Hepatic stellate cell (primary cell): Measurements from ENCODE around the gene TNC.

Experiments
- DNase-seq: peaks from one replicate; pipeline ENCODE4 v3.0.0; 2011; ENCODE audit warnings: low spot score

The TNC gene

DNA sequence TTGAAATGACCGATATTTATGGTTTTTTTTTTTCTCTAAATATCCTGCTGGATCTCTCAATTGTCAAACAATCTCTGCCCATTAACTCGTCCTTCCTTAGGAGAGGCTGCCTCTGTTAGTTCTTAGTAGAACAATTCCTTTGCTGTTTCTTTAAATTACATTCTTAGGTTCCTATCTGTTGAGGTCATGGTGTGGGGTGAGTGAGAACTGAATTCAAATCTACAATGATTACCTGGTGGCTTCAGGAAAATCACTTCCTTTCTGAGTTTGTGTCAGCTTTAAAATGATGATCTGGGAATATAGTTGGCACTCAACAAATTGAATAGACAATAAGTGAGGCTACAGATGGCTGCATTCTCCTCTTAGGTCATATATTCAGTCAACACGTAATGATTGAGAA is 105.5 kb downstream of the TNC start:
- DNase-seq, result no peak

DNA sequence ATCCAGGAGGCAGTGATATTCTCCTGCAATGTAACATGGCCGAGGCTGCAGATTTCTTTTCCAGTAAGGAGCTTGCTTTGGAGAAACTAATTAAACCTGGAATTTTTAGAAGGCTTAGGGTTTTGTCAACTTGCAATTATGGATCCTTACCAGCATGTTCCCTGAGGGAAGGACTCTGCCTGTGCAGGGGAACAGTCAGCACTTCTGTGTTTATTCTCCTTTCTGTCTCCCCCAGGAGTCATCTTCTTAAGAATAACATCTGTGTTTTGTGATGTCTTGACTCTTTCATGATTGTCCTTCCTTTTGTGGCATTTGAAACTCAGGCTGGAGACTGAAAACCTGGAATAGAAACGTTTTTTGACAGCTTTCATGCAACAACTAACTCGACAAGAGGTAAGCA is 107.1 kb downstream of the TNC start:
- DNase-seq, result no peak

DNA sequence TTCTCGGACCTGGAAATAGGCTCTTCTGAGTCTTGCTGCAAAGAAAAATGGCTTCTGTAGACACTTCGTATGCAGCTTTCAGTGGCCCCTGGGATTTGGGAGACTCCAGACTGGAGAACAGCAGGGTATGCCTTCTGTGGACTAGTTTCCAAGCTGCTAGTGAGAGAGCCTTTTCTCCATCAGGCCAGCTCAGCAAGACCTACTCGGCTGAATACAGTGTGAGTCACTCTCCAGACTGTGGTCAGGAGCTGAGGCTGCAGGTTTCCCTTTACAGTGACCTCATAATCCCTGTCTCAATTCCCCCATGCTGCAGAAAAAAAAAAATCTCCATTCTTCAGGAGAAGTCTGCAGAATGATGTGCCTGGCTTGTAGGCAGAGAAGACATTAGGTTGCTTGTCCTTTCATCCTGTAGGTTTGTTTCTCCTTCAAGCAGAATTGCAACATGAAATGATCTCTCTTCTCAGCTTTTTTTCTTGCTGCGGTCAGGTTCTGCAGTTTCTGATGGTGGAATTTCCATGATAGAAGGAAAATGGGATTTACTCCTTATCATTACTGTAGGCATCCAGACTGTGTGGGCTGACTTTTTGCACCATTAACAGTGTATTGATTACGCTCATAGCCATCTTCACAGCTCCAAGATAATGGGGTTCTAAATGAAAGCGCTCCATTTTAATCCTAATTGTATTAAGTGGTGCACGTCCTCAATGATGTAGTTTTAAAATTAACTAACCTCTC is 109.3 kb downstream of the TNC start:
- peak; percentile 70 for DNase-seq

DNA sequence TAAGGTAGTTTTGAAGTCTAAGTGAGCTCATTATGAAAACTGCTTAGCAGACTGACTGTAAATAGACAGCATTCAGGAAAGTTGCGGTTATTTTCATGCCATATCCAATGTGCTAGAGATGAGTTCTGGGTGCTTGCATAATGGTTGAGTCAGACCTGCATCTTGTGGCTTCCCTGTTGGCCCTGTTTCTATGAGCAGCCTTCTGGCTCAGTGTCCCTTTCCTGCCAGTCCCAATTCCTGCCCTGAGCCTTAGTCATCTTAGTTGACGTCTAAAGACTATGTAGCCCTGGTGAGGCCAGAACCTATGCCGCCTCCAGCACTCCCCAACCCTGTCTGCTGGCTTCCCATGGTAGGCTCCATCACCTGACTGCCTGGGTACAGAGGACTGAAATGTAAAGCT is 111.3 kb downstream of the TNC start:
- DNase-seq, result peak; percentile 13

DNA sequence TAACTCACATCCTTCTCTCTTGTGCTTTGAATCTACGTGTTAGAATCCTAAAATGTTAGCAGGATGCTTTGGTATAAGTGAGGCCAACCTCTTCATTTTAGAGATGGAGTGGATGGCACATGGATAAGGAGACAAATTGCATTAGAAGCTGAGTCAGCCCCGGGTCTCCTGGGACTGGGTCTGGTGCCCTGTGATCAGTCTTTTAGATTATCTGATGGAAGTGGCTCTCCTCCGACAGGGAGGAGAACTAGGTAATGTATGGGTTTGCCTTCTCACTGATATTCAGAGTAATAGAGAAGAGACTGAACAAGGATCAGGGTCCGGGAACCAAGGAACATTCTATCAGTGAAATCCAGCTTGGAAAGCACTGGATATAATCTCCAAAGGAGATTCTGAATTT is 112.6 kb downstream of the TNC start:
- DNase-seq, result no peak

DNA sequence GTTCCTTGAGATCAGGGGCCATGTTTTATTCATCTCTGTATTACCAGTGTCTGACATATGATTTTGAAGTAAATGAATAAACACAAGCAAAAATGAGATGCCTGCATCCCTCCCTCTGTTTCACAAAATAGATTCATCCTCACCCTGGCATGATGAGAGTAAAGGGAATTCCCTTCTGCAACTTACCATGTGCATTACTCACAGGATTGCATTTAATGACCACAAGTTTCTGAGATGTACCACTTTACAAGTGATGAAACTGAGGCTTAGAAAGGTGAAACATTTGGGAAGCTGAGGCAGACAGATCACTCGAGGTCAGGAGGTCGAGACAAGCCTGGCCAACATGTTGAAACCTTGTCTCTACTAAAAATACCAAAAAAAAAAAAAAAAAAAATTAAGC is 113.4 kb downstream of the TNC start:
- DNase-seq, result no peak

DNA sequence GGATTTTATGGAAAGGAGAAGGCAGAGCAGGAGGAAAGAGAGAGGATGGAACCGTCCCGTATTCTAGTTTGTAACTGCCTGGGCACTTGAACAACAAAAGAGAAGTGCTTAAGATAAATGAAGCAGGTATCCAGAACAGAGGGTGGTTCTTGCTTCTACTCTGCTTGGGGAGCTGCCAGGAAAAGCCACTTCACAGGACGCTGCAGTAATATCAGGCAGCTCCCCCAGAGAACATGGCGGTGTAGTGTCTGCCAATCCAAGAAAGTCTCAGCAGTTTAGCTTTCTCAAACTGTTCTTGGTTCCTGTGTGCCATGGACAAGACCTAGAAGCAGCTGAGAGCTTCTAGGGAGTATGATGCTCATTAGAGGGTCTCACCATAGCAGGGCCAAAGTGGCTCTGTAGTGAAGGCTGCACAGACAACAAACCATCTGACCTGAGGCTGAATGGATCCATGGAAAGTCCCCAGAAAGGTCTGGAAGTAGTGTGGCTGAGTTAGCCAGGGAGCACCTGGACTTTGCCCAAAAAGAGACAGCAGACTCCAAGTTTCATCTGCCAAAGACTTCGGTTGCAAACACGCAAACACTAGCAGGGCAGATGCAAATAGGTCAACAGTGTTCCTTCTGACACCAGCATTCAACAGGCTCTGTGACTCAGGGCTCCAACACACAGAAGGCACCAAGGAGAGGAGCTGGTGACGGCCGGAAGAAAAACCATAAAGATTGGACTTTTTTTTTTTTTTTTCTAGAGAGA is 115.4 kb downstream of the TNC start:
- DNase-seq, result no peak

DNA sequence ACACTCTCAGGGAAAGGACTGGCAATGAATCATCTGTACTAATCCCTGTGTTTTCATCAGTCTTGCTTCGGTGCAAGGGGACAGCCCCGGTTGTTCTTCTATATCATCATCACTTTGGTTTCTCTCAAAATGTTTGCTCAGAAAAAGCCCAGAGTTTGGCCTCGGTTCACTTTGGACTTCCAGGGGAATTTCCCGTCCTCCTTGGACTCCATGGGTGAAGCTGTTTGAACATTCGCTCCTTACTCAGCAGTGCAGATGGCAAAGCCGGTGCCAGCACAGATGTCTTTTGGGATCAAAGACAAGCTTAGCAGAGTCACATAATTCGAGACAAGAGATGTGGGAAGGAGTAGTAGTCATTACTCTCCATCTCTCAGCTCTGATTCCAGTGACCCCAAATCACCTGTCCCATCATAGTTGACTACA is 117.7 kb downstream of the TNC start:
- no peak for DNase-seq

DNA sequence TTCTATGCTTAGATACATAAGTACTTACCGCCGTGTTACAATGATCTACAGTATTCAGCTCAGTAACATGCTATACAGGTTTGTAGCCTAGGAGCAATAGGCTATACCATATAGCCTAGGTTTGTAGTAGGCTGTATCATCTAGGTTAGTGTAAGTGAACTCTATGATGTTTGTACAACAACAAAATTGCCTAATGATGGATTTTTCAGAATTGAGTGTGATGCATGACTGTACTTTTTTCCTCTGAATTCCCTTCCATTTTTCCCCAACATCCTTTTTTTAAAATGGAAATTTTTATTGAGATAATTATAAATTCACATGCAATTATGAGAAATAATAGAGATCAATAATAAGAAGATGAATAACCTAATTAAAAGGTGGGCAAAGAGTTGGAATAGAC is 119.6 kb downstream of the TNC start:
- no peak for DNase-seq

DNA sequence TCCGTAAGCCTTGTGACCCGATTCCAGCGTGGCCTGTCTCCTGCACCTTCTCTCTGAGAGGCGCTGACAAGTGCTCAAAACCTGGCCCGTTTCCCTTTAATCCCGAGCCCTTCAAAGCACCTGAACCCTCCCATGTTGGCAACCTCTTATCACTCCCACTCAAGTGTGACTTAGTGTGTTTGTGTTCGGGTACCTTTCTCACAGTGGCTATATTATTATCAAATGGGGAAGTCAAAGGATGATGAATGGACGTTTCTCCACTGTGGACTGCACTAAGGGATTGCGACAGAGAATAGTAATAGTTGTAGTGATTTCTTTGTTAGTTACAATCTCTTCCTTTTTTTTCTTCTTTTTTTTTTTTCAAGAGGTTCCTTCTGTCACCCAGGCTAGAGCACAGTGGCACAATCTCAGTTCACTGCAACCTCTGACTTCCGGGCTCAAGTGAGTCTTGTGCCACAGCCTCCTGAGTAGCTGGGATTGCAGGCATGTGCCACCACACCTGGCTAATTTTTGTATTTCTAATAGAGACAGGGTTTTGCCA is 122.2 kb downstream of the TNC start:
- no peak for DNase-seq

DNA sequence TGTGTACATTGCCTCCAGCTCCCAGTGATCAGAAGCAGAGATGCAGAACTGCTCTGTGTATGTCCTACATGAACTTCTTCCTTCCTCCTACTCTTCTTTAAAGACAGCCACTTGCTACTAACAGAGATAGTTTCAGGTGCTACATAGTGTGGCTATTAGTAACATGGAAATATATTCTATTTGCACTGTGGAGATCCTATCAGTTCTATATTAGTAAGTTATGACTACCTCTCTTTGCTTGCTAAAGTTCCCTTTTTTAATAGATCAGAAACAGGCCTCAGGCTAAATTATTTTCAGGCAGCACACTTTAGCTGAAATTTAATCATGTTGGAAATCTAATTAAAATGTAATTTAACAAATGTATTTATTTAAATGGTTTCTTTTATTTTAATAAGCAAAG is 123.2 kb downstream of the TNC start:
- DNase-seq, result no peak

DNA sequence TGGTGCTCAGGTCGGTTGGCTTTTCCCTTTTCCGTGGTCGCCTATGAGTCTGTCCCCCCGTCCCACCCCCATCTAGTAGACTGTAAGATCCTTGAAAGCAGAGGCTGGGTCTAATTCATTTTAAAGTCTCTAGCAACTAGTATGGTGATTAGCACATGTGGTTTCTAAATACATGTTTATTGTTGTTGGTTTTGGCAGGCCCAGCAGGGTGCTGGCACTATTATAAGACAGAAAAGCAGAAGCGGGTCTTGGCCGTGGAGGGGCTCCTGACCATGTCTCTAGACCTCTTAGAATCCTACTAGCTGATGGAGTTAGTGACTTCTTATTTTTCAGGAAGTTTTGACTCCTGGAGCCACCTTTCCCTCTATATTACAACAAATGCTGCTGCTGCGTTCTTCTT is 126.1 kb downstream of the TNC start:
- no peak for DNase-seq

DNA sequence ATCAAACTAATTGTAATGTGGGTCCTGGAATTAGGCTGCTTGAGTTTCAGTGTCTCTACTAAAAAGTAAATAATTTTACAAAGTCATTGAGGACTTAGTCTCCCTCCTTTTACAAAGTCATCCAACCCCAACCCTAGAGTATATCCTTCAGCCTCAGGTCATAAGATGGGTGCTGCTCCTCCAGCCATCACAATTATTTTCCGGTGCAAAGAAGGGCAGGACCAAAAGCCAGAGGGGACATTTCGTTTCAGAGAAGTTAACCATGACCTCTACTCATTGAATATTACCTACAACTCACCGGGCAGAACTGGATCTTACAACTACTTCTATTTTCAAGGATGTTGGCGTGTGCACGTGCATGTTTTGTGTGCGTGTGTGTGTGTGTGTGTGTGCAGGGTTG is 127.1 kb downstream of the TNC start:
- DNase-seq, result no peak

DNA sequence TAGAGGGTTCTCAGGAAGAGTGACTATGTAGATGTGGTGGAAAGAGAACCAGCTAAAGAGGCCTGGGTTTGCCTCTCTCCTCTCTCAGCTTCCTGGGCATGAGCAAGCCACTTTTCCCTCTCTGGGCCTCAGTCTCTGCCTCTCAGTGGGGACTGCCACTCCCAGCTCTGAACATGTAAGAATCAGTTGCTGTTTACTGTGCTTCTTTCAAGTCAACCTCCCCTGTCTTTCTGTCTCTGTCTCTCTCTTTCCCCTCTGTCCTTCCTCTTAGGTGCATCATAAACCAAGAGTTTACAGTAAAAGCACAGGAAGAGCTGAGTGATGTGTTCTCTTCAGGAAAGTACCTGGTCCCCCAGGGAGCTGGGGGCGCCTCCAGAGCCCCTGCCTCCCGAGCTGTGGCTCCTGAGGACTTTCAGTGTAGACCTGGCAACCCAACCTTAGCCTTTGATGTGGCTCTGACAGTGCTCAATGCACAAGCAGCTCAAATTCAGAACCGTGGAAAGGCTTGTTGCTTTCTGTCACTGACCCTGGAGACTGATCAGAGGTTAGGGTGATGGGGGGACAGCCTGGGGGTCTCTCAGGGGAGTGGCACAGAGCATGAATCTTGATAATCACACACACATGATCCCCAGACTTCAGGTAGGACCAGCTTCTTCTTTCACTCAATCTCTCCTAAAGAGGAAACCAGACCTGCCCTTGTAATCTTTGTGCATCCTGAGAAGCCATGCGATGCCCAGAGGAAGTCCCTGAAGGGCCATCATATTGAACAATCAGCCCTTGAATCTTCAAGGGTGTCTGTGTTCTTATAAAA is 128.2 kb downstream of the TNC start:
- DNase-seq, result no peak

DNA sequence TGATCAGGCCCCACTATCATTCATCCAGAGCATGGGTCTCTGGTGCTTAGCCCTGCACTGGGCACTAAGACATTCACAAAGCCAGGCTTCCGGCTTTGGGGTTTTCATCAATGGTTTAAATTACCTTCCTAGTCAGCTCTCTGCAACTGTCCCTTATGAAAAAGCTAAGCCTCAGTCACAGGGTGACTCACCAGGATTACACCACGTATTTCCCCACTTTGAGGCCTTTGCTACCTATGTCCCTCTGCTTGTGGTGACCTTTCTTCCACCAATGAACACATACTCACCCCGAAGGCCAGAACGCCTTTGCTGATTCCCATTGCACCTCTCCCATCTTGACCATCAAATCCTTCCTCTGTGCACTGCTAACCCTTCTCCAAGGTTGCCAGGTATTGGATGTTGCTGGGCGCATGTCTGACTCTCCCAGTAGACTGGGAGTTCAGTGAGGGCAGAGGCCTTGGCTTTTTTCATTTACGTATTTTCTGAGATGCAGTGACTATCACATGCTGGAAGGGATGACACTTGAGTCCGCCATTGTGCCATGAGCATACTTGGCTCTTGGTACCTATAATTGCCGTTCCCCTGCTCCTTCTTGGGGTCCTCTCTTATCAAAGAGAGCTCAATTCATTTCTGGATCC is 128.9 kb downstream of the TNC start:
- no peak for DNase-seq

DNA sequence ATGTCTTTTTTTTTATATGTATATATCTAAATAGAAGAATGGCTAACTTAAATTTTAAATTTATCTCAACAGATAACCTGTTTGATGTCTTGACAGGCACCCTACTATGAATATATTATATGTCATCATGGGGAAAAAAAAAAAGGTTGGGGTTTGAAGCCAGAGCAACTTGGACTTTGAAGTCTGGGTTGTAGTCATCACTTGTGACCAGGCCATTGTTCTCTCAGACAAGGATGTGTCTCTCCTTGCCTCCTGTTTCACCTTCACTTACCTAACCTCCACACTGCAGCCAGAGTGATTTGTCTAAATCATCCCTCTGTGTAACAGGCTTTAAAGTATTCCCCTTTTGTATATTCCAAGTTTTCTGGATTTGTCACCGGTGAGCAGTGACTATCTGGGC is 130.8 kb downstream of the TNC start:
- no peak for DNase-seq

DNA sequence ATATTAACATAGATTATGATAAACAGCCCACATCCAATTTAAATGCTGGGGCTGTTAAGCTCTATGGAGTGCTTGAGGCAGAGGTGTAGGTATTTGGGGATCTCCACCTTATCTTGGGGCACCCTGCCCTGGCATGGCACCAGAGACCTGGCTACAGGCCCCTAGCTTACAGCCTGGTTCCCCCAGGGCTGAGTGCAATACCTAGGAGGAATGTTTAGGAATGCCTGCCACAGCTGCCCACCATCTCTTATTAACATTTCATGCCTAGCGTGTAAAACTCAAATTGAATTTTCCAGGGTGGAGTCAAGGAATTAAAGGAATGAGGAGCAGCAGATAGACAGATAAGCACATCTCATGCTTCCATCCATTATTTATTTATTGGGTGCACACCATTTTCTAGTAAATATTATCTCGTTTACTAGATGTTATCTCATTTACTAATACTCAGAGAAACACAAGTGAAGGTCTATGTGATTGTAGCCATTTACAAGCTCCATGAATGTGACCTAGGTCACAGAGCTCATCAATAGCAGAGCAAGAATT is 131.9 kb downstream of the TNC start:
- no peak for DNase-seq

DNA sequence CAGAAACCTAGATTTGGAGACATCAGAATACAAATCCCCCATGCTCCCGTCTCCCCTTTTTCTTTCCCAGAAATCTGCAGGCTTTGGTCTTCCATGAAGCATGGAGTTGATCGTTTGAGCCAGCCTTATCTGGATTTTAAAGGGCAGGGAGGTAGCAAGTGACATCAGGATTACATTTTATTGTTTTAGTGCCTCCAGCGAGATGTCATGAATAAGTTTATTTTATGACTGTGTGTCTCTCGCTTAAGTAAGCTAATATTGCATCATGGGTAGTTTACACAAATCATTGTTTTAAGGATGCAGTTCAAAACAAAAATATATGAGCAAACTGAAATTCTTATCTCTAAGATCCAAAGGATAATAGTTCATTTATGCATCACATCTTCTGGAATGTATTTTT is 136.9 kb downstream of the TNC start:
- DNase-seq, result peak; percentile 5

DNA sequence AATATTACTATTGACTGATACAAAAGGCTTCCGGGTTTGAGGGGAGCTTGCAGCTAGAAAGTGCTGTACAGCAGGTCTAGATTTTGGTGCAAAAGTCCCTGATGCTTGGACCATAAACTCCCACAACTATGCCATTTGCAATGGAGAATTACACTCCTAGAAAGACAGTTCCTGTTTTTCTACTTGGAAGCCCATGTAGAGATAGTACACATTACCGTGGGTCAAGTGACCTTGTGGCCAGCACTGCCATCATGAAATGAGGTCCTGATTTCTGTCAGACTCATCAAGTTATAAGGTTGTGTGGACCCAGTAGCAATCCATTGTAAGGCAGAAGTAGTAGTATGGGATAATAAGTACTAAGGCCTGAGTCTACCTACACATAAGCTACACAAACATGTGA is 144.7 kb downstream of the TNC start:
- no peak for DNase-seq

DNA sequence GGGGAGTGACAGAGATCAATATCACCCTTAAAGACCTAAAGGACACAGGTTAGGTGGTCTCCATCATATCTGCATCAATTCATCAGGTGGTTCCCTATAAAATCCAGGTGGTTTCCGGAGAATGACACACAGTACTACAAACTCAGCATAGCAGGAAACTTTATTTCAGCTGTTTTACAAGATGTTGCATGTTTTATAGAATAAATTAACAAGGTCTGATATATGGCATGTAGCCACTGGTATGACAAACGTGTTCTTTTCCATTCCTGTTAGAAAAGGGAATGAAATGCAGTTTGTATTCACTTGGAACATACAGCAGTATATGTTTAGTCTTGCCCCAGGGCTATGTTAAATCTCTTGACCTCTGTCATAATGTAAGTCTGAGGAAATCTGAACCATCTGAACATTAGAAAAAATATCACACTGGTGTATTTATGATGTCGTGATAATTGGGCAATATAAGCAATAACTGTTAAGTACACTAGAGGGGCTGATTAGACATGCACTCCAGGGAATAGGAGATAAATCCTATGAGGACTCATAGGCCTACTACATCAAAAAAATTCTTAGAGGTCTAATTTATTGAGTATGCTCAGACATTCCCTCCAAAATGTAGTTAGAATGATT is 145.3 kb downstream of the TNC start:
- DNase-seq, result no peak
